GM18526 (cell line): ENCODE measurements around the gene RASL10B.

ENCODE experiments used
- POLR2A ChIP-seq: IDR thresholded peaks from 3 replicates; pipeline ENCODE4 v1.6.1; 2011; ENCODE audit not compliant: insufficient read length; ENCODE audit errors: extremely low read depth

Gene RASL10B

GRCh38 chr17:35748341-35748841 lies 17.0 kb downstream of the RASL10B start:
- TF ChIP-seq POLR2A, result no peak

- no peak for TF ChIP-seq POLR2A
Observed at GRCh38 chr17:35748979-35749378, 17.5 kb downstream of the RASL10B start.

- no peak for TF ChIP-seq POLR2A
Observed at GRCh38 chr17:35749560-35750412, 18.3 kb downstream of the RASL10B start.

GRCh38 chr17:35750526-35751395 lies 19.3 kb downstream of the RASL10B start:
- no peak for TF ChIP-seq POLR2A

- no peak for TF ChIP-seq POLR2A
Observed at GRCh38 chr17:35752471-35752870, 21.0 kb downstream of the RASL10B start.

GRCh38 chr17:35752945-35753764 lies 21.7 kb downstream of the RASL10B start, which contains the start of gene GAS2L2:
TSS of gene GAS2L2 (minus strand) at chr17:35753239. CDS start at chr17:35752850, 389 bp downstream.
- TF ChIP-seq POLR2A, result no peak

GRCh38 chr17:35757243-35757642 lies 25.8 kb downstream of the RASL10B start:
- TF ChIP-seq POLR2A, result no peak

- no peak for TF ChIP-seq POLR2A
Observed at GRCh38 chr17:35760587-35760986, 29.1 kb downstream of the RASL10B start, which contains the start of gene C17orf50. TSS of gene C17orf50 (plus strand) at chr17:35760887. CDS start at chr17:35760942, 55 bp downstream.

- no peak for TF ChIP-seq POLR2A
Observed at GRCh38 chr17:35761601-35762000, 30.2 kb downstream of the RASL10B start.

GRCh38 chr17:35763767-35764122 lies 32.3 kb downstream of the RASL10B start:
- no peak for TF ChIP-seq POLR2A

- TF ChIP-seq POLR2A, result no peak
Observed at GRCh38 chr17:35764123-35764991, 32.9 kb downstream of the RASL10B start.

GRCh38 chr17:35765086-35765710 lies 33.8 kb downstream of the RASL10B start:
- no peak for TF ChIP-seq POLR2A

GRCh38 chr17:35765756-35766488 lies 34.5 kb downstream of the RASL10B start:
- no peak for TF ChIP-seq POLR2A
